ENCODE results near the gene RYR3.

The RYR3 gene

DNA sequence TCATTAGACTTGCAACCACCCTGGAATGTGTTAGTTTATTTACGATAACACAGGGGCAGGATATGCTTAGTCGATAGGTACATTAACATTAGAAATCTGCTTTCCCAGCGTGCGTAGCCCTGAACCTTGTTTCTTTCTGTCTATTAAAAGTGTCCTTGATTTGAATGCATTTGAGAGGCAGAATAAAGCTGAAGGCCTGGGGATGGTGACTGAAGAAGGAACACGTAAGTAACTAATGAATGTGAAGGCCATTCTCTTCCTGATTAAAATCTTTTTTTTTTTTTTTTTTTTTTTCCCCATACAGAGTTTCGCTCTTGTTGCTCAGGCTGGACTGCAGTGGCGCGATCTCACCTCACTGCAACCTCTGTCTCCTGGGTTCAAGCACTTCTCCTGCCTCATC lies 514.7 kb downstream of the RYR3 start:
- H3K4me2 ChIP-seq = no peak overlapping the region
- no peaks in the 10 kb centered on the region for H3K79me2 ChIP-seq (ENCODE audit: insufficient read depth, low read depth)
- H3K27me3 ChIP-seq (ENCODE audit: insufficient read depth, low read depth) = no peaks in the 10 kb centered on the region
- H3K4me3 ChIP-seq (IDR thresholded peaks at IDR 0.05; ENCODE audit: insufficient read depth, low read depth, low read length) = no peak overlapping the region
- no peak overlapping the region for H3K9ac ChIP-seq
- TF ChIP-seq CTCF (conservative IDR thresholded peaks at IDR 0.05; ENCODE audit: low read depth, low read length) = no peak
- no peaks in the 10 kb centered on the region for H3K36me3 ChIP-seq (ENCODE audit: insufficient read depth)
- H3K4me1 ChIP-seq (ENCODE audit: low read depth, poor library complexity, severe bottlenecking) = no peaks in the 10 kb centered on the region
- no peak overlapping the region for H3K27ac ChIP-seq
- H4K20me1 ChIP-seq (ENCODE audit: insufficient read depth) = no peaks in the 10 kb centered on the region
- no peak overlapping the region for H2AFZ ChIP-seq (ENCODE audit: low read depth)

- Histone ChIP-seq H2AFZ (ENCODE audit: low read depth) (no peak overlapping the region), H3K27ac (no peak overlapping the region), H3K36me3 (ENCODE audit: insufficient read depth) (no peaks in the 10 kb centered on the region), H3K9ac (no peak overlapping the region), H4K20me1 (ENCODE audit: insufficient read depth) (no peaks in the 10 kb centered on the region), H3K79me2 (ENCODE audit: insufficient read depth, low read depth) (no peaks in the 10 kb centered on the region), H3K4me2 (no peak overlapping the region), H3K4me3 (IDR thresholded peaks at IDR 0.05; ENCODE audit: insufficient read depth, low read depth, low read length) (no peak overlapping the region), H3K4me1 (ENCODE audit: low read depth, poor library complexity, severe bottlenecking) (no peaks in the 10 kb centered on the region), H3K27me3 (ENCODE audit: insufficient read depth, low read depth) (no peaks in the 10 kb centered on the region)
- TF ChIP-seq CTCF (conservative IDR thresholded peaks at IDR 0.05; ENCODE audit: low read depth, low read length) = no peak
Observed at GRCh38 chr15:33826201-33826600, 515.4 kb downstream of the RYR3 start.

DNA sequence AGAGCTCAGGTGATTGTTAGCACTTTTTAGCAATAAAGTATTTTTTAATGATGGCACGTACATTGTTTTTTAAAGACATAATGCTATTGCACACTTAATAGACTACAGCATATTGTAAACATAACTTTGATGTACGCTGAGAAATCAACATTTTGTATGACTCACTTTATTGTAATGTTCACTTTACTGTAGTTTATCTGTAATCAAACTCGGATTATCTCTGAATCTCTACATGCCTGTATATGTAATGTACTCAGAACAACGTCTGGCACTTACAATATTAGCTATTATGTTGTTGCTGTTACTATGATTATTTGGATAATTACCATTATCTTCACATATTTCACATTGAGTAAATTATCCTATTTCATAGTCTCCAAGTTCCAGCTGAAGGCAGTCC lies 519.6 kb downstream of the RYR3 start:
- Histone ChIP-seq H3K4me2 (no peak overlapping the region), H3K27me3 (ENCODE audit: insufficient read depth, low read depth) (no peaks in the 10 kb centered on the region), H4K20me1 (ENCODE audit: insufficient read depth) (no peaks in the 10 kb centered on the region), H3K27ac (no peak overlapping the region), H3K4me3 (IDR thresholded peaks at IDR 0.05; ENCODE audit: insufficient read depth, low read depth, low read length) (no peak overlapping the region), H3K9ac (no peak overlapping the region), H3K4me1 (ENCODE audit: low read depth, poor library complexity, severe bottlenecking) (no peaks in the 10 kb centered on the region), H3K79me2 (ENCODE audit: insufficient read depth, low read depth) (no peaks in the 10 kb centered on the region), H3K36me3 (ENCODE audit: insufficient read depth) (no peaks in the 10 kb centered on the region), H2AFZ (ENCODE audit: low read depth) (no peak overlapping the region)
- no peak for TF ChIP-seq CTCF (conservative IDR thresholded peaks at IDR 0.05; ENCODE audit: low read depth, low read length)

DNA sequence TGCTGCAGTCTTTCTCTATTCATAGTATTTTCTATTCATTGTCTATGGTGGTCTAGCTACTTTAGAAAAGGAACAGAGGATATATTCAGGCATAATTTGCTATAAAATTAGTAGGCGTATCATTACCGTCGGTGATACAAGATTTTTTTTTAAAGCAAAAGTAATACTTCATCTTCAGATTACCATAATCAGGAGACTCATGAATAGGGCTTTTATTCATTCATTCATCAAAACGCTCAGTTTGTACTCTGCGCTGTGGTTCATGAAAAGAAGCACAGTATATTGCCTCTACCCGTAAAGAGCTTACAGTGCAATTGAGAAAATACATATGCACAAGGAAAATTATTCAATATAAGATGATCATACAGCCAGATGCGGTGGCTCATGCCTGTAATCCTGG lies 520.9 kb downstream of the RYR3 start:
- Histone ChIP-seq H3K79me2 (ENCODE audit: insufficient read depth, low read depth) (no peaks in the 10 kb centered on the region), H2AFZ (ENCODE audit: low read depth) (no peak overlapping the region), H4K20me1 (ENCODE audit: insufficient read depth) (no peaks in the 10 kb centered on the region), H3K9ac (no peak overlapping the region), H3K27me3 (ENCODE audit: insufficient read depth, low read depth) (no peaks in the 10 kb centered on the region), H3K36me3 (ENCODE audit: insufficient read depth) (no peaks in the 10 kb centered on the region), H3K4me2 (no peak overlapping the region), H3K4me3 (IDR thresholded peaks at IDR 0.05; ENCODE audit: insufficient read depth, low read depth, low read length) (no peak overlapping the region), H3K27ac (no peak overlapping the region), H3K4me1 (ENCODE audit: low read depth, poor library complexity, severe bottlenecking) (no peaks in the 10 kb centered on the region)
- TF ChIP-seq CTCF (conservative IDR thresholded peaks at IDR 0.05; ENCODE audit: low read depth, low read length) = no peak
